ENCODE measurements around the gene DLGAP1.

- TF ChIP-seq CTCF (IDR thresholded peaks at IDR 0.05; ENCODE audit: insufficient read depth, low read length, poor library complexity, severe bottlenecking) (no peak), EZH2phosphoT487 (conservative IDR thresholded peaks at IDR 0.05; ENCODE audit: low read length) (no peak)
Measured at GRCh38 chr18:3919396-3920061, 535.6 kb downstream of the DLGAP1 start.
